GM23338 (cell line): ENCODE measurements around the gene OSBPL10. TPM values are rescaled to one million over a fixed set of nuclear protein-coding genes. Genes with fewer than 3 reads are reported as not detected.

Experiments used
- ATAC-seq: fragments of 200-7000 bp; cut with Tn5 transposase; 3 replicates; pipeline ENCODE4 v1.9.1; 2020
- DNase-seq: peaks from one replicate; pipeline ENCODE4 v3.0.0-alpha.2; 2015; ENCODE audit warnings: low spot score
- H2AFZ ChIP-seq: fragments of 200-600 bp; sonication (generic); 2 replicates; pipeline ENCODE4 v1.8.0; 2016; ENCODE audit warnings: antibody characterized with exemption, mild to moderate bottlenecking, moderate library complexity
- H3F3A ChIP-seq: fragments of 200-600 bp; sonication (generic); replicated peaks from 2 replicates; pipeline ENCODE4 v1.8.0; 2017; ENCODE audit warnings: antibody characterized with exemption, mixed run types, low read depth
- H3K27ac ChIP-seq: fragments of 200-600 bp; sonication (generic); 2 replicates; pipeline ENCODE4 v1.6.1; 2016; ENCODE audit warnings: low read depth
- H3K27me3 ChIP-seq: fragments of 200-600 bp; sonication (generic); 2 replicates; pipeline ENCODE4 v1.8.0; 2016; ENCODE audit warnings: mild to moderate bottlenecking, mixed run types, moderate library complexity; ENCODE audit not compliant: insufficient read depth
- H3K36me3 ChIP-seq: fragments of 200-600 bp; sonication (generic); 2 replicates; pipeline ENCODE4 v1.8.0; 2016; ENCODE audit warnings: mild to moderate bottlenecking; ENCODE audit not compliant: insufficient read depth
- H3K4me1 ChIP-seq: fragments of 200-600 bp; sonication (generic); 2 replicates; pipeline ENCODE4 v1.8.0; 2016; ENCODE audit warnings: mild to moderate bottlenecking, moderate library complexity; ENCODE audit not compliant: insufficient read depth
- H3K4me2 ChIP-seq: fragments of 200-600 bp; sonication (generic); 2 replicates; pipeline ENCODE4 v1.7.1; 2017; ENCODE audit warnings: mixed run types
- H3K4me3 ChIP-seq: fragments of 200-600 bp; sonication (generic); 2 replicates; pipeline ENCODE4 v1.6.1; 2016; ENCODE audit warnings: mixed run types
- H3K79me2 ChIP-seq: fragments of 200-600 bp; sonication (generic); replicated peaks from 2 replicates; pipeline ENCODE4 v1.8.0; 2017; ENCODE audit warnings: mild to moderate bottlenecking; ENCODE audit not compliant: insufficient read depth
- H3K9me2 ChIP-seq: fragments of 200-600 bp; sonication (generic); 2 replicates; pipeline ENCODE4 v1.8.0; 2017; ENCODE audit not compliant: insufficient read depth
- H4K20me1 ChIP-seq: fragments of 200-600 bp; sonication (generic); replicated peaks from 2 replicates; pipeline ENCODE4 v1.8.0; 2017; ENCODE audit warnings: mild to moderate bottlenecking; ENCODE audit not compliant: insufficient read depth
- H3K27ac Mint-ChIP-seq: 2 replicates; pipeline ENCODE4 v1.8.0; 2020; ENCODE audit warnings: inconsistent platforms, mild to moderate bottlenecking, moderate library complexity, mixed read lengths
- H3K27me3 Mint-ChIP-seq: 3 replicates; pipeline ENCODE4 v1.8.0; 2022; ENCODE audit warnings: low read depth, mild to moderate bottlenecking, moderate library complexity, mixed read lengths, inconsistent platforms; ENCODE audit not compliant: insufficient read depth, poor library complexity
- H3K36me3 Mint-ChIP-seq: 3 replicates; pipeline ENCODE4 v1.8.0; 2021; ENCODE audit warnings: low read depth, mild to moderate bottlenecking, inconsistent platforms, moderate library complexity, mixed read lengths
- H3K4me1 Mint-ChIP-seq: 3 replicates; pipeline ENCODE4 v1.8.0; 2020; ENCODE audit warnings: mild to moderate bottlenecking, inconsistent platforms, mixed read lengths
- H3K4me3 Mint-ChIP-seq: 3 replicates; pipeline ENCODE4 v1.8.0; 2021; ENCODE audit warnings: moderate library complexity, mild to moderate bottlenecking, inconsistent platforms, mixed read lengths
- H3K9me3 Mint-ChIP-seq: 3 replicates; pipeline ENCODE4 v1.8.0; 2020; ENCODE audit warnings: moderate library complexity, mild to moderate bottlenecking, inconsistent platforms, mixed read lengths
- CREB1 ChIP-seq: fragments of 250-450 bp; sonication (Bioruptor Pico); IDR thresholded peaks from 2 replicates; pipeline ENCODE4 v1.5.0; 2020; ENCODE audit warnings: low read depth, mild to moderate bottlenecking, moderate library complexity
- ETS1 ChIP-seq: IDR thresholded peaks from 2 replicates; pipeline ENCODE4 v1.6.1; 2016; ENCODE audit warnings: antibody characterized with exemption
- EZH2 ChIP-seq: fragments of 200-600 bp; sonication (generic); IDR thresholded peaks from one replicate; pipeline ENCODE4 v1.8.0; 2017; ENCODE audit warnings: antibody characterized with exemption, mild to moderate bottlenecking, low read depth; ENCODE audit not compliant: unreplicated experiment
- EZH2phosphoT487 ChIP-seq: fragments of 200-600 bp; sonication (generic); IDR thresholded peaks from one replicate; pipeline ENCODE4 v1.8.1; 2018; ENCODE audit warnings: antibody characterized with exemption; ENCODE audit not compliant: unreplicated experiment
- JUNB ChIP-seq: IDR thresholded peaks from one replicate; pipeline ENCODE4 v1.6.1; 2016; ENCODE audit warnings: antibody characterized with exemption; ENCODE audit not compliant: unreplicated experiment
- NANOG ChIP-seq: IDR thresholded peaks from 2 replicates; pipeline ENCODE4 v1.6.1; 2016; ENCODE audit warnings: antibody characterized with exemption, borderline replicate concordance
- POLR2AphosphoS5 ChIP-seq: IDR thresholded peaks from 2 replicates; pipeline ENCODE4 v1.6.1; 2016; ENCODE audit warnings: antibody characterized with exemption, low read depth
- REST ChIP-seq: IDR thresholded peaks from one replicate; pipeline ENCODE4 v1.6.1; 2018; ENCODE audit warnings: antibody characterized with exemption; ENCODE audit not compliant: unreplicated experiment
- STAT1 ChIP-seq: IDR thresholded peaks from one replicate; pipeline ENCODE4 v1.6.1; 2016; ENCODE audit warnings: antibody characterized with exemption; ENCODE audit not compliant: unreplicated experiment
- ZNF114 ChIP-seq: fragments of 250-450 bp; sonication (Bioruptor Pico); IDR thresholded peaks from 2 replicates; pipeline ENCODE4 v1.5.0; 2020; ENCODE audit warnings: mild to moderate bottlenecking, moderate library complexity
- ZNF331 ChIP-seq: fragments of 250-450 bp; sonication (Bioruptor Pico); IDR thresholded peaks from 2 replicates; pipeline ENCODE4 v1.5.0; 2020; ENCODE audit warnings: low read depth, mild to moderate bottlenecking, moderate library complexity
- ZNF462 ChIP-seq: fragments of 250-450 bp; sonication (Bioruptor Pico); IDR thresholded peaks from 2 replicates; pipeline ENCODE4 v1.5.0; 2020; ENCODE audit warnings: mild to moderate bottlenecking, moderate library complexity
- polyA plus RNA-seq: library from polyadenylated mRNA; unstranded; fragments of >200 nt; fragmentation: Nextera tagmentation; extraction: Ambion mirVana; gene quantifications from 2 replicates; pipeline ENCODE4 v1.2.1, GENCODE V29; 2016
- total RNA-seq: library from RNA; depleted of rRNA; stranded (reverse); fragments of >200 nt; shearing (Covaris generic); gene quantifications from 2 replicates; pipeline ENCODE4 v1.2.3, GENCODE V29; 2014
- TF ChIP-seq, protein P1 (sequence below), 2 experiments: fragments of 200-600 bp in 1 of 2; sonication (generic) in 1 of 2; conservative IDR thresholded peaks; 2 replicates each; pipeline versions ENCODE4 v1.5.1 to v1.6.1; 2016 to 2017; ENCODE audit warnings: antibody characterized with exemption in 2 of 2, low read depth in 2 of 2, mild to moderate bottlenecking in 2 of 2, moderate library complexity in 1 of 2

Gene OSBPL10
- total and polyA plus RNA-seq, 2 experiments from 2014 or later = 23.8 to 149 TPM

- H3K27ac ChIP-seq = no peak overlapping the region
- peaks cover 10% of the 10 kb centered on the region for H4K20me1 ChIP-seq
- H3K4me3 ChIP-seq = no peak overlapping the region
- no peaks in the 10 kb centered on the region for H3K9me3 Mint-ChIP-seq
- H3F3A ChIP-seq = no peaks in the 10 kb centered on the region
- no peaks in the 10 kb centered on the region for H3K9me2 ChIP-seq
- no peak overlapping the region for H3K4me3 Mint-ChIP-seq
- H3K27me3 ChIP-seq = no peaks in the 10 kb centered on the region
- H3K27ac Mint-ChIP-seq = no peak overlapping the region
- peaks cover 35% of the 10 kb centered on the region for H3K79me2 ChIP-seq
- no peaks in the 10 kb centered on the region; the same call in none of the 2 replicates for H3K4me1 ChIP-seq
- peaks cover 17% of the 10 kb centered on the region for H3K36me3 Mint-ChIP-seq
- ATAC-seq = no peak
- TF ChIP-seq NANOG = no peak
- no peak for TF ChIP-seq STAT1
- TF ChIP-seq, protein P1, sequence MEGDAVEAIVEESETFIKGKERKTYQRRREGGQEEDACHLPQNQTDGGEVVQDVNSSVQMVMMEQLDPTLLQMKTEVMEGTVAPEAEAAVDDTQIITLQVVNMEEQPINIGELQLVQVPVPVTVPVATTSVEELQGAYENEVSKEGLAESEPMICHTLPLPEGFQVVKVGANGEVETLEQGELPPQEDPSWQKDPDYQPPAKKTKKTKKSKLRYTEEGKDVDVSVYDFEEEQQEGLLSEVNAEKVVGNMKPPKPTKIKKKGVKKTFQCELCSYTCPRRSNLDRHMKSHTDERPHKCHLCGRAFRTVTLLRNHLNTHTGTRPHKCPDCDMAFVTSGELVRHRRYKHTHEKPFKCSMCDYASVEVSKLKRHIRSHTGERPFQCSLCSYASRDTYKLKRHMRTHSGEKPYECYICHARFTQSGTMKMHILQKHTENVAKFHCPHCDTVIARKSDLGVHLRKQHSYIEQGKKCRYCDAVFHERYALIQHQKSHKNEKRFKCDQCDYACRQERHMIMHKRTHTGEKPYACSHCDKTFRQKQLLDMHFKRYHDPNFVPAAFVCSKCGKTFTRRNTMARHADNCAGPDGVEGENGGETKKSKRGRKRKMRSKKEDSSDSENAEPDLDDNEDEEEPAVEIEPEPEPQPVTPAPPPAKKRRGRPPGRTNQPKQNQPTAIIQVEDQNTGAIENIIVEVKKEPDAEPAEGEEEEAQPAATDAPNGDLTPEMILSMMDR (conservative IDR thresholded peaks at IDR 0.05; ENCODE audit: low read depth in 2 of 2) = no peak
- TF ChIP-seq ZNF331 (CRISPR knock-in tag) = no peak
- TF ChIP-seq EZH2phosphoT487 = no peak
- TF ChIP-seq CREB1 (CRISPR knock-in tag) = no peak
- no peak for TF ChIP-seq ZNF462 (CRISPR knock-in tag)
- TF ChIP-seq POLR2AphosphoS5 = no peak
- TF ChIP-seq REST = no peak
- no peak for TF ChIP-seq JUNB
- TF ChIP-seq ETS1 = no peak
- no peak for TF ChIP-seq EZH2
- TF ChIP-seq ZNF114 (CRISPR knock-in tag) = no peak
- H3K4me1 Mint-ChIP-seq = peaks cover 12% of the 10 kb centered on the region
- peaks cover 10% of the 10 kb centered on the region for H3K27me3 Mint-ChIP-seq
- no peak overlapping the region for H3K4me2 ChIP-seq
- H3K36me3 ChIP-seq = no peaks in the 10 kb centered on the region; the same call in 1 of the 2 replicates
- H2AFZ ChIP-seq = no peak overlapping the region
- DNase-seq = no peak
Observed at GRCh38 chr3:31748281-31748932, 232.7 kb downstream of the OSBPL10 start.
